COLO668 (cell line): ENCODE results near the gene TGFBR2.
"Not testable (repeated sequence)": the region's sequence is repeated elsewhere in the genome, so short reads cannot be mapped to it uniquely, and the experiment has no call there.

Experiments used
- DNase-seq: peaks from one replicate; lab custom pipeline; 2025; ENCODE audit not compliant: unreplicated experiment; lab: John Stamatoyannopoulos, UW

TGFBR2 gene

GRCh38 chr3:30617653-30618052 lies 11.3 kb downstream of the TGFBR2 start:
- DNase-seq = no peak

GRCh38 chr3:30618526-30618925 lies 12.1 kb downstream of the TGFBR2 start:
- DNase-seq = no peak

- DNase-seq = no peak
These were observed 12.9 kb downstream of the TGFBR2 start for GRCh38 chr3:30619318-30619717.

- no peak for DNase-seq
These were observed 14.3 kb downstream of the TGFBR2 start for GRCh38 chr3:30620402-30621360.

- DNase-seq = no peak
These were observed 15.2 kb downstream of the TGFBR2 start for GRCh38 chr3:30621576-30621975.

- DNase-seq = no peak
These were observed 15.7 kb downstream of the TGFBR2 start for GRCh38 chr3:30622047-30622545.

- DNase-seq = no peak
These were observed 16.4 kb downstream of the TGFBR2 start for GRCh38 chr3:30622790-30623189.

GRCh38 chr3:30623351-30623750 lies 16.9 kb downstream of the TGFBR2 start:
- DNase-seq = no peak

- not testable (repeated sequence) for DNase-seq
These were observed 18.1 kb downstream of the TGFBR2 start for GRCh38 chr3:30624480-30624879.

GRCh38 chr3:30625541-30626438 lies 19.4 kb downstream of the TGFBR2 start:
- no peak for DNase-seq

- no peak for DNase-seq
These were observed 20.2 kb downstream of the TGFBR2 start for GRCh38 chr3:30626443-30627180.

- DNase-seq = no peak
These were observed 22.0 kb downstream of the TGFBR2 start for GRCh38 chr3:30628205-30628900.

- DNase-seq = no peak
These were observed 22.6 kb downstream of the TGFBR2 start for GRCh38 chr3:30628901-30629590.

GRCh38 chr3:30629746-30630145 lies 23.3 kb downstream of the TGFBR2 start:
- DNase-seq = no peak

- no peak for DNase-seq
These were observed 24.0 kb downstream of the TGFBR2 start for GRCh38 chr3:30630238-30631030.

- DNase-seq = no peak
These were observed 25.0 kb downstream of the TGFBR2 start for GRCh38 chr3:30631243-30631904.

- no peak for DNase-seq
These were observed 25.7 kb downstream of the TGFBR2 start for GRCh38 chr3:30632065-30632464.

- DNase-seq = no peak
These were observed 26.1 kb downstream of the TGFBR2 start for GRCh38 chr3:30632521-30632920.
